ENCODE data around the gene CDH23.

- no peak for TF ChIP-seq CTCF (IDR thresholded peaks at IDR 0.05; ENCODE audit: poor library complexity)
- TF ChIP-seq EZH2phosphoT487 (IDR thresholded peaks at IDR 0.05; ENCODE audit: low read depth, severe bottlenecking, unreplicated experiment), result no peak
Measured at GRCh38 chr10:71756311-71757191, 359.8 kb downstream of the CDH23 start.
